Amygdala (tissue), 56 donors: ENCODE measurements around the gene FNDC3B.

Source experiments
- DNase-seq, 56 donors: peaks; one replicate each; lab custom pipeline; 2025; lab: John Stamatoyannopoulos, UW

FNDC3B gene

DNA sequence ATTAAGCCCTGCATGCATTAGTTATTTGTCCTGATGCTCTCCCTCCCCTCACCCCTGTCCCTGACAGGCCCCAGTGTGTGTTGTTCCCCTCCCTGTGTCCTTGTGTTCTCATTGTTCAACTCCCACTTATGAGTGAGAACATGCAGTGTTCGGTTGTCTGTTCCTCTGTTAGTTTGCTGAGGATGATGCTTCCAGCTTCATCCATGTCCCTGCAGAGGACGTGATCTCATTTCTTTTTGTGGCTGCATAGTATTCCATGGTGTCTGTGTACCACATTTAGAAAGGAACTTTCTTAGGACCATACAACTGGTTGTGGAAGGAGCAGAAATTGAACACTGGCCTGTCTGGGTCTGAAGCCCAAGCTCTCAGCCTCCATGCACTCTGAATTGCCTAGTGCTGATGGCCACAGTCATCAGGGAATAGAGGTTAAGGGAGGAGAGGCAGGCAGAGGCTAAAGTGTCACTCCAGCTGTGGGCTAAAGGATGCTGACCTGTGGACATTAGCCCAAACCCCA, 138.5 kb downstream of the FNDC3B start:
- no peak for DNase-seq

DNA sequence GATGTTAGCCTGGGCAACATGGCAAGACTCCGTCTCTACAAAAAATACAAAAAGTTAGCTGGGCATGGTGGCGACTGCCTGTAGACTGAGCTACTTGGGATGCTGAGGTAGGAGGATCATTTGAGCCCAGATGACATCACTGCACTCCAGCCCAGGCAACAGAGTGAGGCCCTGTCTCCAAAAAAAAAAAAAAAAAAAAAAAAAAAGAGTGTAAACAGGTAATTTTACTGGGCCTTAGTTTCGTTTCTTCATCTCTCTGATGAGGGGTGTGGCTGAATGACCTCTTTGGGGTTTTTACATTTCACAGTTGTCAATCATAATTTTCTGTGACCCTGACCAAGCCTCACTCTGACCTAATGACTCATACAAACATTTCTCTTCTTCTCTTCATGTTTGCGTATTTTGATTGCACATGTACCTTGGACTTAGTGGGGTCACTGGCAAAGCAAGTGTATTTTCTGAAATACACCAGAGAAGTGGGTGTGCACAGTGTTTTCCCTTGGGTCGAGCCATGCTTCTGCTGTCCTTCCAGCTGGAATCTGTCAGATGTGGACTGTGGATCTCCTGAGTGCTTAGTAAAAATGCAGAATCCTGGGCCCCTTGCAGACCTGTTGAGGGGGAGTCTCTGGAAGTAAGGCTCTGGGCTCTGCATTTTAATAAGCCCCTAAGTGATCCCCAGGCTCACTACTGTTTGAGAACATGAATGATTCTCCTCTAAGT, 140.5 kb downstream of the FNDC3B start:
- no peak for DNase-seq

DNA sequence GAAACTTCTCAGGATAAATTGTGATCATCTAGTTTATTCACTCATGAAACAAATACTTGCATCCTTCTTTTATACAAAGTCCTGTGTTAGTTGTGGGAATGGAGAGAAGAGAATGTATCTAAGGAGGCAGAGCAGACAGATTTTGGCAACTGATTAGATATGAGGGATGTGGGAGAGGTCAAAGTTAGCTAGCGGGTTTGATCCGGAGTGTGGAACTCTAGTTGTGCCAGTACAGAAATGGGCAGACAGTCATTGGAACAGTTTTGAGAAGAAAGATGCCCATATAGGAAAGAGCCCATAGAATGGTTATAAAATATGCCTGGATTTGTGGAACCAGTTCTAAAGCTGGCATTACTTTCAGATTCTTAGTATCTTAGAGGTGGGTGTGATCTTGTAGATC, 141.1 kb downstream of the FNDC3B start:
- DNase-seq, result no peak

DNA sequence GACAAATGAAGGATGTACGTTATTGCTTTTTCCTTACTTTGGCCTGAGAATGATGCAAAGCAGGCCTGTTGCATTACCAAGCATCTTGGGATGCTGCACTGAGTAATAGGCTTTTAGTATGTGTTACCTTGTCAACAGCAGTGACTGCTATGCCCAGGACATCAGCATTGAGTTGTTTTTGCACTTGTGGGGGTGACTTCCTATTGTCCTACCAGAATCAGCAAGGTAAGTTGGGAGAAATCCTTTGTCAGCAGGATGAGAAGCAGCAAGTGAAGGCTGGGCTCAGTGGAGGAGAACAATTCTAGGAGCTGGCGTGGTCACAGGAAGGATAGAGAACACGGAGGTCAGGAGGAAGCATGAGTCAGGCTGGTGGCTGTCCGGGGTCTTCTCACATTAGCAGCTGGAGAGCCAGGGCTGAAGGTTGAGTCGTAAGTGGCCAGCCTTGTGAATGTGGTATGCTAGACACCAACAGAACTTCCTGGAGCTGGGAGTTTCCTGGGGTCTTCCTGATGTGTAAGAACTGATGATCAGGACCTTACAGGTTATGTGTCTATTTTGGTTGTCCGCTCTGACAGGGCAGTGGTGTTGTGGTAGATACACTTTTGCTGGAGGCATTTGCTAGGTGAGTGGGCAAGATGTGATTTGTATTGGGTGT, 142.7 kb downstream of the FNDC3B start:
- no peak for DNase-seq

DNA sequence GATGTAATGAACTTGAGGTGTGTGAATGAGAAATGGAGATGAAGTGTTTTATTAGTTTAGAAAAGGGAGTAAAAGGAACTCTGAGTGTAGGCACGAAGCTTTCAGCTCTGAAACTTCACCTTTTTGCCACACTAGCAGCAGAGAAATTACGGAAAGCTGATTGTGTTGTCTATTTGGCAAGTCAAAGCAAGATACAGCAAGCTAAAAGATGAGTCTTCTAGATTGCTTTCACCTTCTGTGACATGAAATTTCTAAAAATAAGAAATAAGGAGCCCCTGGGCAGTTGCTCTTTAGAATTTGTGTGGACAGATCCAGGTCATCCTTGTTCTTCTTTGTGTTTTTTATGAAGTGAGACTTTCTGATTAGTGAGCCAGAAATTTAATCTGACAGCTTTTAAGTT, 143.4 kb downstream of the FNDC3B start:
- no peak for DNase-seq

DNA sequence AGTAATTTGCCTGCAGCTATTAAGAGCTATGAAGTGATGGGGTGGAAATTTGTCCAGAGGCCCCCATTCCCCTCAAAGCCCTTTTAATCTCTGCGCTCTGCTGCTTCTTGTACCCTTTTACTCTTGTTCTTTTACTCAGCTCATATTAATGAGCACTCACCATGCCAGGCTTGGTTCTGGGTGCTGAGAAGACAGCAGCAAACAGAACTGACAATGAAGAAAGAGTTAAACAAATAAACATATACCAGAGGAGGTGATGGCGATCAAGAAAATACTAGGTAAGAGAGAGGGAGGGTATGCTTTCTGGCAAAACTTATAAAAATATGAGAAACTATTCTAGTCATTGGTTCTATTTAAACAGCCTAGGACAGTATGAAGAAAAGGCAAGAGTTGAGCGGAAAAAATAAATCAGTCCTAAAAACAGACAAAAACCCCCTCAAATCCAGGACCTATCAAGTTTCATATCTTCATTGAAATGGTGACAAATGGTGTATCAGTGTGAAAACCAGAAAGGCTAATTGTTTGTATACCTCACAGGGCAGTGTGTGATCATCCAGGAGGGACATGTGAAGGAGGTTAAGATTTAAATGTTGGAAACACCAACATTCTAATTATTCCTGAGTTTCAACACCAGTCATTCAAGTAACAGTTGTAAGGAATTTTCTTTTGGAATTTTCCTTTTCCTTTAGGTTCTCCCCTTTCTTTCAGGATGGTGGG, 144.9 kb downstream of the FNDC3B start:
- DNase-seq, result no peak

DNA sequence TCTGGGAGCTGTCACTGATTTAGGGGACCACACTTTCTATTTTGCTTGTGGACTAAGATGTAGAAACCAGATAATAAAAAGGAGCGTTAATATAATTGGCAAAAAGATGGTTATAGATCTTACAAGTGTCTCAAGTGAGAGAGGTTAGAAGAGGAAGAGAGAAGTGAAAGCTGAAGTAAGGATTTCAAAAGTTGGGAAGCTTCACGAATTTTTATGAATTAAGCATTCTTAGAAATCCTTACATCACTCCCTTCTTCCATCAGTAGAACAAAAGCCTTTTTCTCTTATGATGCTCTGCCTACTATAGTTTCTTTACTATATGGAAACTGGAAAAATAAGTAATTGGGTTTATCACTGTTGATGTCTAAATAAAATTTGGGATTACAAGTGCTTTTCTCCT, 146.5 kb downstream of the FNDC3B start:
- no peak for DNase-seq

DNA sequence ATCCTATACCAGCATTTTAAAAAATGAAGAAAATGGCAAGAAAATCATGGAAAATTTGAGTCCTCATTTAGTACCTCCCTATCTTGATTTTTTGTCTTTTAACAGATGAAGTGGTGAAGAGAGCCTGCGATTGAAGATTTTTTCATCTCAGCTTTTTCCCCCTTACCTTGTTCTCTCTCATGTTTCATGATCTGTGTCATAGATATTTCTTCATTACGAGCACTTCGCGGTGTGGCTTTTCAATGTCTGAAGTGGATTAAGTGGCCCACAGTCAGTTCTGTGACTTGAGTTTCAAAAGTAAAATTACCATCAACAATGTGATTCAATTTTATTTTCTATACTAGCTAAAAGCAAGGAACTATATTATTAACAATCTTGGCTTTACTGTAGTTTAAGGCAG, 147.2 kb downstream of the FNDC3B start:
- DNase-seq, result no peak

DNA sequence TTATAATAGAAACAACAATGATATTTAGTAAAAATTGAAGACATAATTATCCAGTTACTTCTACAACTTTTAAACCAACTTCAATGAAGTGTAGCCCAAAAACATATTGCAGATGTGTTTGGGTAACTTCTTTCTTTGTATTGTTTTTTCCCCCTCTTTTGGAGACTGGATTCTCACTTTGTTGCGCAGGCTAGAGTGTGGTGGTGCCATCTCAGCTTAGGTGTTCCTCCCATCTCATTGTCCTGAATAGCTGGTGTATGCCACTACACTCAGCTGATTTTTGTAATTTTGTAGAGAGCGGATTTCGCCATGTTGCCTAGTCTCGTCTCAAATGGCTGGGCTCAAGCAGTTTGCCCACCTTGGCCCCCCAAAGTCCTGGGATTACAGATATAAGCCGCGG, 148.1 kb downstream of the FNDC3B start:
- DNase-seq, result no peak

DNA sequence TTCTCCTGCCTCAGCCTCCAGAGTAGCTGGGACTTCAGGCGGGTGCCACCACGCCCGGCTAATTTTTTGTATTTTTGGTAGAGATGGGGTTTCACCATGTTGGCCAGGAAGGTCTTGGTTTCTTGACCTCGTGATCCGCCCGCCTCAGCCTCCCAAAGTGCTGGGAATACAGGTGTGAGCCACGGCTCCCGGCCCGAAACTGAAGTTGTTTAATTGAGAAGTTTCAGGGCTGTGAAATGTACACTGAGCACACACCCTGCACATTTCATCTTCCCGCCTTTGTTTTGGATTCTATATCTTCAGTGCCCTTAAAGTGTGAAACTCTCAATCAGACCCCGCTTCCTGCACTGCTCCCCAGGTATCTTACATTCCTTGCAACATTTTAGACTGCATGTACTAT, 149.1 kb downstream of the FNDC3B start:
- no peak for DNase-seq

DNA sequence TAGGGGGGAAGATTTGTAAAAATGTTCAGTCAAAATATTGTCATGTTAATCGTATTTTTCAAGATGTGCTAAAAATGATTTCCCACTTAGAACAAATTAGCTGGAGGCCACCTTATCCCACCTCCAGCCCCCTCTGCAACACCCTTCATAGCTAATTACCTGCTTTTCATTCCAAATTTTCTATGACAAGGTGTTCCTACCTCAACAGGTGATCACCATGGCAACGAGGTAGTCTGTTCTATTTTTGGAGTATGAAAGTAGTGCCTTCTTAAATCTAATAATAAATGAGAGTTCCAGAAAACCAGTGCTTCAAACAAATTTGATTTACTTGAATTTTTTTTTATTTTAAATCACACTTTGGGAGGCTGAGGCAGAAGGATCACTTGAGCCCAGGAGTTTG, 149.8 kb downstream of the FNDC3B start:
- DNase-seq, result no peak

DNA sequence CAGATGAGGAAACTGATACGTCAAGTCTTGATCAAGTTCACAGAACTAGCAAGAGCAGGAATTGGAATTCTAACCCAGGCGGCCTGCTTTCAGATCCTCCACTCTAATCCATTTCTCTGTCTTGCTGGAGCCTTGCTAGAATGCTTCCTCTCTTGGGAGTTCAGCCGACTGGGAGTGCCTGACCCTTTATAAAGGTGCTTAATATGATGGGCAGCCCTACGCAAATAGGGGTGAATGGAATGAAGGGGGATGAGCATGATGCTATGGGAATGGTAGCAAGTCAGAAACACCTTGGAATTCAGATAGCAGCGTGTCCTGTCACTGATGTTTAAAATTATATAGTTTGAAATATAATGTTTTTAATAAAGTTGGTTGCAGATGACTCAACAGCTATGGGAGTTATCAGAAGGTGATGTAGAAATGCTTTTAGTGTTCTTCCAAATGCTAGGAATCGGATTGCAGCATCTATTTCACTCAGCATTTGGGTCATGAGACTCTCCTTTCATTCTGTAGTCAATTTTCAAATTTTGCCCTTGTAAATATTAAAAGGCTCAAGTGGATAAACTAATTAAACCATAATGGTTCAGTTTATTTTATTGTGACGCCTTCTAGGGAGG, 150.7 kb downstream of the FNDC3B start:
- DNase-seq, result no peak

DNA sequence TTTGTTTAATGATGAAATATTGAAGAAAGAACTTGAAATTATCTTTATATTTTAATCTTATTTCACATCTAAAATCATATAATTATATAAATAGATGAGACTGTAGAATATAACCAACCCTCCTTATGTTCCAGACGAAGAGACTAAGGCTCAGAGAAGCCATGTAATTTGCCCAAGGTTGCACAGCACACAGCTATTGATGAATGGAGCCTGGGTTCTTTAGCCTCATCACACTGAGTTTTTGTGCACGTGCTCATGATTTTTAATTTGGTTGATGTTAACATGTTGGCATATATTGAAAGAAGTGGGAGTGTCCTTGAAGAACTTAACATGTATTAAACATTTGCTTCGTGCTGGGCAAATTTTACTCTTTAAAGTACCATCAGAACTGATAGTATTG, 151.6 kb downstream of the FNDC3B start:
- no peak for DNase-seq

DNA sequence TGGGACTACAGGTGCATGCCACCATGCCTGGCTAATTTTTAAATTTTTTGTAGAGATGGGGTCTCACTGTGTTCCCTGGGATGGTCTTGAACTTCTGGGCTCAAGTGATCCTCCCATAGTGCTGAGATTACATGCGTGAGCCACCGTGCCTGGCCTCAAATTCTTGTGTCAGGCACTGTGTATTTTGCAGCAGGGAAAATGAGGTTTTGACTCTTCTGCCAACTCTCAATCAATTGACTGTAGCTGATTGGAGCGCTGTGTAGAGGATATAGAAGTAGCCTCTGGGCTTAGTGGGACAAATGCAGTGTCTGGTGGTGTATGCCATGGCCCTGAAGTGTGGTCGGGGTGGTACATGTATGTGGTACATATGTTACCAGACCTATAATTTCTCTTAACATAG, 152.3 kb downstream of the FNDC3B start:
- no peak for DNase-seq

DNA sequence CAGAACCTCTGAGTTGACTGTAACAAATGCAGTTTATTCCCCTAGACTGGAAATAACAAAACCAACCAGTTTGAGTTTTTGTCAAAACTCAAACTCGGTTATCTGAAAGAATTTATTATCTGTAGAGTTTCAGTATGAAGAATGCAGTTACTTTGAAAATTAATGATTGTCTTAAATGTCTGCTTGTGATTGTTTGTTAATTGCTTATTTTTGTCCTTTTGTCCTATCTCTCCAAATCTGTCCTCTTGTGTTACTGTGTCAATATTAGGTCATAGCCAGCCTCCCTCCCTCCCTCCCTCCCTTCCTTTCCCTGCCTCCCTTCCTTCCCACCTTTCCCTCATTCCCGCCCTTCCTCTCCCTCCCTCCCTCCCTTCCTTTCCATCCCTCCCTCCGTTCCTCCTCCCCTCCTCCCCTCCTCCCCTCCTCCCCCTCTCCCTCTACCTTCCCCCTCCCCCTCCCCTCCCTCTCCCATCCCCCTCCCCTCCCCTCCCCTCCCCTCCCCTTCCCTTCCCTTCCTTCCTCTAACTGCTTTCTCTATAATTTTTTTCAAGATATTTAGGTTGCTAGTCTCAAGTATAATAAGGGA, 153.5 kb downstream of the FNDC3B start:
- no peak for DNase-seq

DNA sequence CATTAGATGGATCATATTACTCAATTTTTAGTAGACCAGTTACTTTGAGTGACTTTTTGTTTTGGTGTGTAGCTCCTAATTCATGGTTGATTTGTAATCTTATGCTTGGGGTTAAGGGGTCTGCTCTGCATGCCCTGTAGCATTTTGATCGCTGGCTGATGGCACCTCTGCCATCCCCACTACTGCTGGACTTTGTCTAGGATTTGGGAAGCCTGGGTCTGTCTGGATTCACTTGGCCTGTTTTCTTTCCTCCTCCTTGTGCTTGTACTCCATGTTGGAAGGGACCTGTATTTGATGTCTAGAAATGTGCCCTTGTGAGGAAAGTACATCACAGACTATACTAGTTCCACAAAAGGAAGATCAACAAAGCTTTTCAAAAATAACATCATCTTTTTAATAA, 154.1 kb downstream of the FNDC3B start:
- no peak for DNase-seq

DNA sequence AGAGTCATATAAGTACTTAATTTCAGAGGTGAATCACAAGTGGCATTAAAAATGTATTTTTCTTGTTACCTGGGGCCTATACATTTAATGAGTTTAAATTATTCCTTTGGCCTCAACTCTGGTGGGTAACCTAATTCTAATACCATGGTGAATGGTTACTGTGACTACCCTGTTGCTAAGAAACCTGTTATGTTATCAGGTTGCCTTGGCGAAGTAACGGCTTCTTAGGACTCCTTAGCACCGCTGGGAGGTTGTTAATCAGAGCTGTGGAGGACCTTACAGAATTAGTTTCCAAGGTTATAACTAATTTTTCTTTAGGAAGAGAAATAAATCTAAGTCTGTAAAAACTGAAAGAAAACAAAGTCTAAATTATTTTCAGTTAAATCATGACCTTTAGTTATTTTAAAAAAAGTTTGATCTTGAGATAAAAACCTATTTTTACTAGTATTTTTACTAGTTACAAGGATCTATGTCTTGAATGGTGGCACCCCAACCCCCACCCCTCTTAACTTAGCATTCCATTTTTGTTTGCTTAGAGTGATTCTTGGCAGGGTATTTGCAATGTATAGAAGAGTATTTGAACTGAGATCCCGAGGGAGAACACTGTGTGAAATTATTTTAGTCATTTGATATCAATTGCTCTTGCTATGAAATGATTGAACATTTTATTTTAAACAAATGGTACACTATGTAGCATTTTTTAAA, 155.5 kb downstream of the FNDC3B start:
- DNase-seq, result no peak

DNA sequence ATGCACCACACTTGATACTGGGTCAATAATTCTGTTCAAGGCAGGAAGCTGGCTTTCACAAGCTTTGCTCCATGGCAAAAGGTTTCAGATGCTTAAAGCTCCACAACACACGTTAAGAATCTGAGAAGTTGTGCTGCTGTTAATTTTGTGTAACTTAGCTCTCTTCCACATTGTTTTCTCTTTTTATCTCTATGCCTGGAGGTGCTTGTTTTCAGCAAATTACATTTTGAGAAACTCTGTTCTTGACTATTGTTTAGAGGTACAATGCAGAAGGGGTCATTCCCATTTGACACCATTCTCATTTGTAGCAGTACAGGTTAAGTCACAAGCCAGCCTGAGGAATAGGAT, 156.0 kb downstream of the FNDC3B start:
- DNase-seq, result no peak

DNA sequence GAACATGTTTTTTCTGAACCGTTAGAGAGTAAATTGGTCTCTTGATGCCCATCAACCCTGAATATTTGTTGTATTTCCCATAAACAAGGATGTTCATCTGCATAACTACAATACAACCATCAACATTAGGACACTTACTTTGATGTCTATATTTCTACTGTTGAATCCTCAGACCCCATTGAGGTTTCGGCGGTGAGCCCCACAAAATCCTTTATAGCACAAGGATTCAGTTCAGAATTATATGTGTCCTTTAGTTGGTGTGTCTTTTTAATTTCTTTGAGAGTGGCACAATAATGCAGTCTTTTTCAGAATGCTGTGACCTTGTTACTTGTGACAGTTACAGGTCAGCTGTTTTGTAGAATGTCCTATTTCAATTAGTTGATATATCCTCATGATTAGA, 158.0 kb downstream of the FNDC3B start:
- no peak for DNase-seq

DNA sequence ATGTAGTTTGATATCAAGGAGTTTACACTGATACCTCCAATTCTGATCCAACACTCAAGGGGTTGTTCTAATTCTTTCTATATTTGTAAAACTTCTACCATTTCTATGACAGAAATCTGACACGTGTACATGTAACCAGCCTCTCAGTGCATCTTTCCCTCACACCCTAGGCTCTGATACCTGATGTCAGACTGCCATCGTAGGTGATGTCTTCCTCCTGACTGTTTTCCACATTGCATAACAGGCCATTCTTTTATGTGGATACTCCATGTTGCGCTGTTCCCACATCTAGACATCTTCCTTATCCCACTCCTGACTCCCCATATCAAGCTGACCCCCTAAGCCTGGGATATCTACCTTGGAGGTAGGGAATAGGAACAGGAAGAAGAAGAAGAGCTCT, 159.1 kb downstream of the FNDC3B start:
- no peak for DNase-seq
